Osteocyte (in vitro differentiated cells): ENCODE measurements around the gene FEV. TPM values are rescaled to one million over a fixed set of nuclear protein-coding genes. Genes with fewer than 3 reads are reported as not detected.

ENCODE experiments used
- DNase-seq: peaks from one replicate; pipeline ENCODE4 v3.0.0; 2021; ENCODE audit warnings: mixed read lengths; ENCODE audit not compliant: unreplicated experiment; ENCODE audit errors: extremely low spot score
- H3K27ac Mint-ChIP-seq: one replicate; pipeline ENCODE4 v1.8.0; 2021; ENCODE audit warnings: mild to moderate bottlenecking, mixed read lengths; ENCODE audit not compliant: unreplicated experiment
- H3K27me3 Mint-ChIP-seq: one replicate; pipeline ENCODE4 v1.8.0; 2021; ENCODE audit warnings: mixed read lengths; ENCODE audit not compliant: unreplicated experiment
- H3K36me3 Mint-ChIP-seq: one replicate; pipeline ENCODE4 v1.8.0; 2021; ENCODE audit warnings: mixed read lengths; ENCODE audit not compliant: unreplicated experiment
- H3K4me1 Mint-ChIP-seq: one replicate; pipeline ENCODE4 v1.8.0; 2021; ENCODE audit warnings: mixed read lengths; ENCODE audit not compliant: unreplicated experiment
- H3K4me3 Mint-ChIP-seq: one replicate; pipeline ENCODE4 v1.8.0; 2021; ENCODE audit warnings: mild to moderate bottlenecking, moderate library complexity, mixed read lengths; ENCODE audit not compliant: unreplicated experiment
- H3K9me3 Mint-ChIP-seq: one replicate; pipeline ENCODE4 v1.8.0; 2021; ENCODE audit warnings: mixed read lengths; ENCODE audit not compliant: unreplicated experiment
- total RNA-seq: library from RNA; stranded (reverse); gene quantifications from 2 replicates; pipeline ENCODE4 v1.2.1, GENCODE V29; 2021
- TF ChIP-seq, protein P1 (sequence below): fragments of 200-600 bp; sonication (generic); IDR thresholded peaks from 2 replicates; pipeline ENCODE4 v1.5.0; 2021; ENCODE audit warnings: antibody characterized with exemption, mild to moderate bottlenecking, moderate library complexity

FEV gene
- total RNA-seq, 1 donor from 2014 or later: not detected

DNA sequence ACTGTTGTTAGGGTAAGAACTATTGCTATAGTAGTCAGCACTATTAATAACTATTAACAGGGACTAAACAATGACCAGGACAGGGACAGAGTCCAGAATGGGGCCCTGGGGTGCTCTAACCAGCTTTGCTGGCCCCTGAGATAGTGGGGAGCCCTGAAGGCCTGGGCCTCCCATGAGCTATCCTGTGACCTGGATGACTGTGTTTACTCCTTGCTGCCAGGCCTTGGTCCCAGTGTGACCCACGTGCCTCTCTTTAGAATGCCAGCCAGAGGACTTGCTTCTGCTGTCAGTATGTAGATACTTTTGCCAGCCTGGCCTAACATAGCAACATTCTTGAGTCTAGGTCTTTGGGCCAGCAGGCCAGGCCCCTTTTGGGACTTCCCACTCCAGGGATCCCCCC lies 14.1 kb downstream of the FEV start:
- no peak overlapping the region for H3K4me3 Mint-ChIP-seq
- H3K27ac Mint-ChIP-seq: no peak overlapping the region
- no peak for DNase-seq
- no peaks in the 10 kb centered on the region for H3K4me1 Mint-ChIP-seq
- H3K36me3 Mint-ChIP-seq: no peaks in the 10 kb centered on the region
- peaks cover 66% of the 10 kb centered on the region for H3K27me3 Mint-ChIP-seq
- no peaks in the 10 kb centered on the region for H3K9me3 Mint-ChIP-seq
- TF ChIP-seq, protein P1, sequence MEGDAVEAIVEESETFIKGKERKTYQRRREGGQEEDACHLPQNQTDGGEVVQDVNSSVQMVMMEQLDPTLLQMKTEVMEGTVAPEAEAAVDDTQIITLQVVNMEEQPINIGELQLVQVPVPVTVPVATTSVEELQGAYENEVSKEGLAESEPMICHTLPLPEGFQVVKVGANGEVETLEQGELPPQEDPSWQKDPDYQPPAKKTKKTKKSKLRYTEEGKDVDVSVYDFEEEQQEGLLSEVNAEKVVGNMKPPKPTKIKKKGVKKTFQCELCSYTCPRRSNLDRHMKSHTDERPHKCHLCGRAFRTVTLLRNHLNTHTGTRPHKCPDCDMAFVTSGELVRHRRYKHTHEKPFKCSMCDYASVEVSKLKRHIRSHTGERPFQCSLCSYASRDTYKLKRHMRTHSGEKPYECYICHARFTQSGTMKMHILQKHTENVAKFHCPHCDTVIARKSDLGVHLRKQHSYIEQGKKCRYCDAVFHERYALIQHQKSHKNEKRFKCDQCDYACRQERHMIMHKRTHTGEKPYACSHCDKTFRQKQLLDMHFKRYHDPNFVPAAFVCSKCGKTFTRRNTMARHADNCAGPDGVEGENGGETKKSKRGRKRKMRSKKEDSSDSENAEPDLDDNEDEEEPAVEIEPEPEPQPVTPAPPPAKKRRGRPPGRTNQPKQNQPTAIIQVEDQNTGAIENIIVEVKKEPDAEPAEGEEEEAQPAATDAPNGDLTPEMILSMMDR: no peak

DNA sequence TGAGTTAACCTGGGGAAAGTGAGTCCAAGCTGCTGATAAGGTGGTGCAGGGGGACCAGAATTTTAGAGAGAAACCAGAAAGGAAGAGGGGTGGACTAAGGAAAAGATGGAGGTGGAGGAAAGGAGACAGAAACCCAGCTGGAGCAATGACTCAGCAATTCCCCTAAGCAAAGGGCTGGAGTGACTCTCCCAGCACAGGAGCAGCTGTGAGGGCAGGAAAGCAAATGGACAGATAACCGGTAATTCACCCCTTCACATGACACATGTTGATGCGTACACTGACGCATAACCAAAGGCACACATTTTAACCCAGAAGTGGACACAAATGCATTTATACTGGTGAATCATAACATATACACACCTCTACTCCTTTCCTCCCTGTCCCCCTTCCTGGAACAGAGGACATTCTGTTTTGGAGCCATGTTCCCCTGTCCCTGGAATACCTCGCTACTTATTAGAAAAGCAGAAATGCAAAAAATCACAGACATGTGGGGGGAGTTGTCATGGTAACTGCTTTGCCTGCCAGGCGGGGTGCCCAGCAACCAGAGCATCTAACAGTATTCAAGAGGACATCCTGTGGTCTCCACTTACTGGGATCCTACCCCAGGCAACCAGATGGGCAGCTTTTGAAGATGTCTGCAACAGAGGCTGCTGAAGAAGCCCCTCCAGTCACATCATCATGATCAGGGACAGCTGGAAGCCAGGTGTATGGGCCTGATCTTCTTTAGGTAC lies 20.8 kb downstream of the FEV start:
- Mint-ChIP-seq H3K27me3 (peaks cover 67% of the 10 kb centered on the region), H3K4me3 (no peak overlapping the region)

DNA sequence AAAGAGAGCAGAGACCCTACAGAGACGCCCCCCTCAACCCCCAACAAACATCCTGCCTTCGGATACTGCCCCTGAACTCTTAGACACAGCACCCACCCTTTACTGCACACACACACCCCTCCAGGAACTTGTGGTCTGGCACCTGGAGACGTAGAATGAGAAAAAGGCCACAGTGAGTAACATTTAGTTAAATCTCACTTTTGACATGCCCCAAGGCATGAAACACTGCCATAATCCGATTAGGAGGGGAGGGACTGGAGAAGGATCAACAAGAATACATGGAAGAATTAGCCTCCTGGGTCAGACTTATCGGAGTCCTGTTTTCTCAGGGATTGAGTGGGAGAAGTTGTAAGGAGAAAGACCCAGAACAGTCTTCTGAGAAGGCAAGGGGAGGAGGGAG lies 21.4 kb downstream of the FEV start:
- peaks cover 68% of the 10 kb centered on the region for H3K27me3 Mint-ChIP-seq
- no peaks in the 10 kb centered on the region for H3K9me3 Mint-ChIP-seq
- H3K27ac Mint-ChIP-seq: no peak overlapping the region
- TF ChIP-seq, protein P1: no peak
- no peaks in the 10 kb centered on the region for H3K36me3 Mint-ChIP-seq
- no peak for DNase-seq
- peaks cover 17% of the 10 kb centered on the region for H3K4me1 Mint-ChIP-seq
- H3K4me3 Mint-ChIP-seq: no peak overlapping the region

More for the DNA sequence above, 20.8 kb downstream of the FEV start:
- TF ChIP-seq, protein P1: no peak
- Mint-ChIP-seq H3K36me3 (no peaks in the 10 kb centered on the region), H3K4me1 (peaks cover 13% of the 10 kb centered on the region), H3K27ac (no peak overlapping the region), H3K9me3 (no peaks in the 10 kb centered on the region)
- DNase-seq: no peak

DNA sequence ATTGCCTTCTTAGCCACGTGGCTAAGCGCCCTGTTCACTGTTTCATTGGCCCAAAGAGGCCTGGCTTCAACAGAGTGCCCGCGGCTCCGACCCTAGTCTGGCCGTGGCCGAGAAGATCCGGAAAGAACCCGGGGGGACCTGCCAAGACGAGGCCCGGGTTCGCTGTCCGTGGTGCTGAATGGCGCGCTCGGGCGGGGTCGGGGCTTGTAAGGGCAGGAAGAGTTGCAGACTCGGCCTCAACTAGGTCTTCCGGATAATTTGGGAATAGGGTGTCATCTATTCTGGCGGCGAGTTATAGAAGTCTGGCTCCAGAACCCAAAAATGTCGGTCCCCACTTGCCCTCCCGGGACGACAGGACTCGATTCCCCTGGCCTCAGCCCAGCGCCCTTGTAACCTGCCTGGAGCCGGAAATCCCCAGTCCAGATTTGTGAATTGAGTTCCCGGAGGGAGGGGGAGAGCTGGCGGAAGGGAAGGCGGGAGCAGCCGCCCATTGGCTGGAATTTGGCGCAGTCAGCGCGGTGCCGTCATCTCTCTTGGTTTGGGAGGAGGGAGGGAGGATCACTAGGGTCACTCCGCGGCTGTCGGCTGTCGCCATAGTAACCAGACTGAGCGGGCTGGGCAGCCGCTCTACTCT lies 22.0 kb downstream of the FEV start:
- TF ChIP-seq, protein P1: no peak

More for the DNA sequence above, 22.0 kb downstream of the FEV start:
- H3K9me3 Mint-ChIP-seq: no peaks in the 10 kb centered on the region
- peaks cover 71% of the 10 kb centered on the region for H3K27me3 Mint-ChIP-seq
- H3K4me3 Mint-ChIP-seq: no peak overlapping the region
- no peak overlapping the region for H3K27ac Mint-ChIP-seq
- no peak for DNase-seq
- H3K36me3 Mint-ChIP-seq: no peaks in the 10 kb centered on the region
- peaks cover 17% of the 10 kb centered on the region for H3K4me1 Mint-ChIP-seq
